ENCODE results near the gene RNF6.

The RNF6 gene

DNA sequence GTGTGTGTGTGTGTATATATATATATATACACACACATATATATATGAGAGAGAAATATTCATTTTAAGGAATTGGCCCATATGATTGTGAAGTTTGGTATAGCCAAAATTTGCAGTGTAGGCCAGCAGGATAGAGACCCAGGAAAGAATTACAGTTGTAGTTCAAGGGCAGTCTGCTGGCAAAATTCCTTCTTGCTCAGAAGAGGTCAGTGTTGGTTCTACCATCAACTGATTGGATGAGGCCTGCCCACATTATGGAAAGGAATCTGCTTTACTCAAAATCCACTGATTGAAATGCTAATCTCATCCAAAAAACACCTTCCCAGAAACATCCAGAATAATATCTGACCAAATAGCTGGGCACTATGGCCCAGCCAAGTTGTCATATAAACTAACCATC, 24.0 kb downstream of the RNF6 start:
- Histone ChIP-seq H3K4me3 (ENCODE audit: low read length in 2 of 2) (no peak overlapping the region), H3K9ac (ENCODE audit: low read length in 2 of 2) (no peak overlapping the region), H3K27ac (ENCODE audit: low read length) (no peak overlapping the region), H3K9me3 (ENCODE audit: control insufficient read depth in 2 of 2, low read length in 2 of 2) (peaks cover 0 to 7% of the 10 kb centered on the region in 2 donors), H3K27me3 (ENCODE audit: control insufficient read depth in 1 of 2, insufficient read depth in 2 of 2, low read length in 2 of 2) (no peaks in the 10 kb centered on the region), H3K4me1 (ENCODE audit: control insufficient read depth, insufficient read depth, low read length) (no peaks in the 10 kb centered on the region), H3K36me3 (ENCODE audit: control insufficient read depth in 2 of 2, insufficient read depth in 2 of 2, low read length in 2 of 2) (peaks cover 0 to 2% of the 10 kb centered on the region in 2 donors)

DNA sequence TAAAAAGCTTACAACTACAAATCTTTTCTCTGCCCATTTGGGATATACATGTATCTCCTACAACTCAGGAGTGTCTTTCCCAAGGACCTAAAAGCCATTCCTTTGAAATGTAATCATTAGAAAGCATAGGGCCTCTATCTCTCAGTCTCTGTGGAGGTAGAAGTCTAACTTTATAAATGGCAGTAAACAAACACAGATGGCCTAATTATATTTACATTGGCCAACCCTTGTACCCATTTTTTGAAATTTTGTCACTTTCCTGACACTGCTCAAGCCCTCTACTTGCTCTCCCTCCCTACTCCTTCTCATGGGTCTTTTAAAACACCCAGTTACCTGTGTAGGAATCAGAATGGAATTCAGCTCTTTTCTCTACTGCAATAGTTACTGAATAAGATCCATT, 24.8 kb downstream of the RNF6 start:
- Histone ChIP-seq H3K27me3 (ENCODE audit: control insufficient read depth in 1 of 2, insufficient read depth in 2 of 2, low read length in 2 of 2) (no peaks in the 10 kb centered on the region), H3K36me3 (ENCODE audit: control insufficient read depth in 2 of 2, insufficient read depth in 2 of 2, low read length in 2 of 2) (no peaks in the 10 kb centered on the region), H3K4me3 (ENCODE audit: low read length in 2 of 2) (no peak overlapping the region), H3K27ac (ENCODE audit: low read length) (no peak overlapping the region), H3K4me1 (ENCODE audit: control insufficient read depth, insufficient read depth, low read length) (no peaks in the 10 kb centered on the region), H3K9ac (ENCODE audit: low read length in 2 of 2) (no peak overlapping the region), H3K9me3 (ENCODE audit: control insufficient read depth in 2 of 2, low read length in 2 of 2) (peaks cover 0 to 10% of the 10 kb centered on the region in 2 donors)

DNA sequence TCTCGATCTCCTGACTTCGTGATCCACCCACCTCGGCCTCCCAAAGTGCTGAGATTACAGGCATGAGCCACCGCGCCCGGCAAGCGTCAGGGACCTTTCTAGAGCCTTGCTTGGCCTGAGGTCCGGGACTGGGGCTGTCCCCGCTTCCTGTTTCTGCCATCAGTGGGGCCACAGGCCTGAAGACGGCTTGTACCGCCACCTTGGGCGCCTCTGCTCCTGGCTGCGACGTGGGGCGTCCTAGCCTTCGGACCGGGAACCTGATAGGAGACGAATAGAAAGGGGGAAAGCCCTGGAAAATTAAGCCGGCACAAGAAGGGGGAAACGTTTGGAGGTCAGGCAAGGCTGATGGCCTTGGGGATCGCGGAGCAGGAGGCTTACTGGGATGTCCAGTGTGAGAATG, 35.1 kb downstream of the RNF6 start:
- H3K4me3 ChIP-seq (ENCODE audit: low read length in 2 of 2), result peak overlapping the region; percentile 85 to 93
- peak overlapping the region; percentile 36 to 78 for H3K9ac ChIP-seq (ENCODE audit: low read length in 2 of 2)
- H3K4me1 ChIP-seq (ENCODE audit: control insufficient read depth, insufficient read depth, low read length), result peaks cover 11% of the 10 kb centered on the region
- H3K36me3 ChIP-seq (ENCODE audit: control insufficient read depth in 2 of 2, insufficient read depth in 2 of 2, low read length in 2 of 2), result no peaks in the 10 kb centered on the region
- no peaks in the 10 kb centered on the region for H3K9me3 ChIP-seq (ENCODE audit: control insufficient read depth in 2 of 2, low read length in 2 of 2)
- H3K27ac ChIP-seq (ENCODE audit: low read length), result no peak overlapping the region
- H3K27me3 ChIP-seq (ENCODE audit: control insufficient read depth in 1 of 2, insufficient read depth in 2 of 2, low read length in 2 of 2), result no peaks in the 10 kb centered on the region

DNA sequence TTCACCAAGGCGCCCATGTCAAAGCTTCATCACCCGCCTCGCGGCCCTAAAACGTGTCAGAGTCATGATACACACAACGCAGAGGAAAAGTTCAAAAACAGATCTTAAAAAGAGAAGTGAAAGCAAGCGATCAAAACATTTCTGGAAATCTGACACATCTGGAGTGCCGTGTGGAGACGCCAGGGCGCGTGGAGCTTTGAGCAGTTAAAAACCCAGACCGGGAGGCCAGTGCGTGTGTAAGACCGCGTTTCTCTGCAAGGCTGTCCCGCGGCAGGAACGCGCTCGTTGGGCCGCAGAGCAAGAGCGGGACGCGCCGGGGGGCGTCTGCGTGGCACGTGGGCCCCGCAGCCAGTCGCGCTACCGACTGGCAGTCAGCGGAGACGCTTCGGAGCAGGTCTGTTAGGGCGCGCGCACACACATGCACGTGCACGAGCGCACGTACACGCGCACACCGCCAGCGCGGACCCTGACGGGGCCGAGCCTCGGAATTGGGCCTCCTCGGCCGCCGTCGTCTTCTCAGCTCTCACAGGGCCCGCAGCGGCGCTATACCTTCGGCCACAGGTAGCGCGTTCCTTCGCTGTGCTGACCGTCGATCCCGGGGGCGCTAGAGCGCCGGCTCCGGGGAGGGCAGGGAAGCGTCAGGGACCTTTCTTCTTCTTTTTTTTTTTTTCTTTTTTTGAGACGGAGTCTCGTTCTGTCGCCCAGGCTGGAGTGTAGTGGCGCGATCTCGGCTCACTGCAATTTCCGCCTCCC, 35.8 kb downstream of the RNF6 start:
- H3K9ac ChIP-seq (ENCODE audit: low read length in 2 of 2), result peak overlapping the region; percentile 78
- peak overlapping the region; percentile 85 to 93 for H3K4me3 ChIP-seq (ENCODE audit: low read length in 2 of 2)
- peak overlapping the region; percentile 61 for H3K27ac ChIP-seq (ENCODE audit: low read length)
- no peaks in the 10 kb centered on the region for H3K36me3 ChIP-seq (ENCODE audit: control insufficient read depth in 2 of 2, insufficient read depth in 2 of 2, low read length in 2 of 2)
- H3K9me3 ChIP-seq (ENCODE audit: control insufficient read depth in 2 of 2, low read length in 2 of 2), result no peaks in the 10 kb centered on the region
- H3K4me1 ChIP-seq (ENCODE audit: control insufficient read depth, insufficient read depth, low read length), result peaks cover 11% of the 10 kb centered on the region
- H3K27me3 ChIP-seq (ENCODE audit: control insufficient read depth in 1 of 2, insufficient read depth in 2 of 2, low read length in 2 of 2), result no peaks in the 10 kb centered on the region

- no peaks in the 10 kb centered on the region for H3K27me3 ChIP-seq (ENCODE audit: control insufficient read depth in 1 of 2, insufficient read depth in 2 of 2, low read length in 2 of 2)
- H3K27ac ChIP-seq (ENCODE audit: low read length), result peak overlapping the region; percentile 61
- peak overlapping the region; percentile 85 to 93 for H3K4me3 ChIP-seq (ENCODE audit: low read length in 2 of 2)
- H3K36me3 ChIP-seq (ENCODE audit: control insufficient read depth in 2 of 2, insufficient read depth in 2 of 2, low read length in 2 of 2), result no peaks in the 10 kb centered on the region
- H3K9me3 ChIP-seq (ENCODE audit: control insufficient read depth in 2 of 2, low read length in 2 of 2), result no peaks in the 10 kb centered on the region
- peaks cover 11% of the 10 kb centered on the region for H3K4me1 ChIP-seq (ENCODE audit: control insufficient read depth, insufficient read depth, low read length)
- peak overlapping the region; percentile 78 for H3K9ac ChIP-seq (ENCODE audit: low read length in 2 of 2)
Observed at GRCh38 chr13:26185720-26186117, 36.4 kb downstream of the RNF6 start.

- H3K27ac ChIP-seq (ENCODE audit: low read length), result no peak overlapping the region
- H3K4me3 ChIP-seq (ENCODE audit: low read length in 2 of 2), result no peak overlapping the region
- H3K27me3 ChIP-seq (ENCODE audit: control insufficient read depth in 1 of 2, insufficient read depth in 2 of 2, low read length in 2 of 2), result no peaks in the 10 kb centered on the region
- H3K9ac ChIP-seq (ENCODE audit: low read length in 2 of 2), result no peak overlapping the region
- H3K4me1 ChIP-seq (ENCODE audit: control insufficient read depth, insufficient read depth, low read length), result peaks cover 11% of the 10 kb centered on the region
- H3K9me3 ChIP-seq (ENCODE audit: control insufficient read depth in 2 of 2, low read length in 2 of 2), result no peaks in the 10 kb centered on the region
- no peaks in the 10 kb centered on the region for H3K36me3 ChIP-seq (ENCODE audit: control insufficient read depth in 2 of 2, insufficient read depth in 2 of 2, low read length in 2 of 2)
Observed at GRCh38 chr13:26184791-26185250, 37.3 kb downstream of the RNF6 start.

GRCh38 chr13:26183416-26183815, 38.7 kb downstream of the RNF6 start:
- Histone ChIP-seq H3K4me1 (ENCODE audit: control insufficient read depth, insufficient read depth, low read length) (peaks cover 11% of the 10 kb centered on the region), H3K27ac (ENCODE audit: low read length) (no peak overlapping the region), H3K36me3 (ENCODE audit: control insufficient read depth in 2 of 2, insufficient read depth in 2 of 2, low read length in 2 of 2) (no peaks in the 10 kb centered on the region), H3K4me3 (ENCODE audit: low read length in 2 of 2) (no peak overlapping the region), H3K27me3 (ENCODE audit: control insufficient read depth in 1 of 2, insufficient read depth in 2 of 2, low read length in 2 of 2) (no peaks in the 10 kb centered on the region), H3K9me3 (ENCODE audit: control insufficient read depth in 2 of 2, low read length in 2 of 2) (no peaks in the 10 kb centered on the region), H3K9ac (ENCODE audit: low read length in 2 of 2) (no peak overlapping the region)

- H3K27ac ChIP-seq (ENCODE audit: low read length), result no peak overlapping the region
- H3K9me3 ChIP-seq (ENCODE audit: control insufficient read depth in 2 of 2, low read length in 2 of 2), result no peaks in the 10 kb centered on the region
Observed at GRCh38 chr13:26179344-26179743, 42.8 kb downstream of the RNF6 start.

GRCh38 chr13:26168835-26169234, 53.3 kb downstream of the RNF6 start:
- no peak overlapping the region for H3K4me3 ChIP-seq (ENCODE audit: low read length in 2 of 2)
- no peak overlapping the region for H3K9ac ChIP-seq (ENCODE audit: low read length in 2 of 2)
- no peaks in the 10 kb centered on the region for H3K36me3 ChIP-seq (ENCODE audit: control insufficient read depth in 2 of 2, insufficient read depth in 2 of 2, low read length in 2 of 2)
- no peak overlapping the region for H3K27ac ChIP-seq (ENCODE audit: low read length)
- peaks cover 0 to 2% of the 10 kb centered on the region in 2 donors for H3K27me3 ChIP-seq (ENCODE audit: control insufficient read depth in 1 of 2, insufficient read depth in 2 of 2, low read length in 2 of 2)
- no peaks in the 10 kb centered on the region for H3K4me1 ChIP-seq (ENCODE audit: control insufficient read depth, insufficient read depth, low read length)
- H3K9me3 ChIP-seq (ENCODE audit: control insufficient read depth in 2 of 2, low read length in 2 of 2), result no peaks in the 10 kb centered on the region

More at GRCh38 chr13:26179344-26179743, 42.8 kb downstream of the RNF6 start:
- H3K4me3 ChIP-seq (ENCODE audit: low read length in 2 of 2), result no peak overlapping the region
- H3K36me3 ChIP-seq (ENCODE audit: control insufficient read depth in 2 of 2, insufficient read depth in 2 of 2, low read length in 2 of 2), result no peaks in the 10 kb centered on the region
- H3K4me1 ChIP-seq (ENCODE audit: control insufficient read depth, insufficient read depth, low read length), result no peaks in the 10 kb centered on the region
- no peaks in the 10 kb centered on the region for H3K27me3 ChIP-seq (ENCODE audit: control insufficient read depth in 1 of 2, insufficient read depth in 2 of 2, low read length in 2 of 2)
- H3K9ac ChIP-seq (ENCODE audit: low read length in 2 of 2), result no peak overlapping the region

GRCh38 chr13:26168237-26168814, 53.8 kb downstream of the RNF6 start:
- Histone ChIP-seq H3K36me3 (ENCODE audit: control insufficient read depth in 2 of 2, insufficient read depth in 2 of 2, low read length in 2 of 2) (no peaks in the 10 kb centered on the region), H3K27me3 (ENCODE audit: control insufficient read depth in 1 of 2, insufficient read depth in 2 of 2, low read length in 2 of 2) (peaks cover 0 to 2% of the 10 kb centered on the region in 2 donors), H3K27ac (ENCODE audit: low read length) (no peak overlapping the region), H3K9ac (ENCODE audit: low read length in 2 of 2) (no peak overlapping the region), H3K4me1 (ENCODE audit: control insufficient read depth, insufficient read depth, low read length) (no peaks in the 10 kb centered on the region), H3K9me3 (ENCODE audit: control insufficient read depth in 2 of 2, low read length in 2 of 2) (no peaks in the 10 kb centered on the region), H3K4me3 (ENCODE audit: low read length in 2 of 2) (no peak overlapping the region)

DNA sequence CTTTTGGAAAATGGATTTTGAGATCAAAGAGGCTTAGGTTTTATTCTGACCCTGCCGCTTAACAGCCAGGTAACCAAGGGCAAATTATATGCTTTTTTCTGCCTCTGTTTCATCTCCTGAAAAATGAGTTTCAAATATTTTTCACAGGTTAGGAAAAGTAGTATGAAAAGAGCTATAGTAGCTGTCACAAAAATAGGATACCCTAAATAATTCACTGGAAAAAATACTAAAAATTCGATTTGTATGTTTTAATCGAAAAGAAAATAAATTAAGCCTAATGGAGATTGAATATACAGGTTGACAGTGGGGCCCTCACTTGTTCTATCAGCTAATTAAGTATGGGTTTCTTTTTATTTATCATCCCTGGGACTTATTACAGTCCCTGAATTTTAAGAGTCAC, 58.3 kb downstream of the RNF6 start:
- no peaks in the 10 kb centered on the region for H3K4me1 ChIP-seq (ENCODE audit: control insufficient read depth, insufficient read depth, low read length)
- peaks cover 0 to 2% of the 10 kb centered on the region in 2 donors for H3K27me3 ChIP-seq (ENCODE audit: control insufficient read depth in 1 of 2, insufficient read depth in 2 of 2, low read length in 2 of 2)
- H3K9me3 ChIP-seq (ENCODE audit: control insufficient read depth in 2 of 2, low read length in 2 of 2), result no peaks in the 10 kb centered on the region
- no peaks in the 10 kb centered on the region for H3K36me3 ChIP-seq (ENCODE audit: control insufficient read depth in 2 of 2, insufficient read depth in 2 of 2, low read length in 2 of 2)
- no peak overlapping the region for H3K27ac ChIP-seq (ENCODE audit: low read length)
- no peak overlapping the region for H3K4me3 ChIP-seq (ENCODE audit: low read length in 2 of 2)
- H3K9ac ChIP-seq (ENCODE audit: low read length in 2 of 2), result no peak overlapping the region

Data from stomach smooth muscle (tissue), 2 donors.